ENCODE measurements around the gene ST14.
"Not testable (repeated sequence)": the region's sequence is repeated elsewhere in the genome, so short reads cannot be mapped to it uniquely, and the experiment has no call there.

DNA sequence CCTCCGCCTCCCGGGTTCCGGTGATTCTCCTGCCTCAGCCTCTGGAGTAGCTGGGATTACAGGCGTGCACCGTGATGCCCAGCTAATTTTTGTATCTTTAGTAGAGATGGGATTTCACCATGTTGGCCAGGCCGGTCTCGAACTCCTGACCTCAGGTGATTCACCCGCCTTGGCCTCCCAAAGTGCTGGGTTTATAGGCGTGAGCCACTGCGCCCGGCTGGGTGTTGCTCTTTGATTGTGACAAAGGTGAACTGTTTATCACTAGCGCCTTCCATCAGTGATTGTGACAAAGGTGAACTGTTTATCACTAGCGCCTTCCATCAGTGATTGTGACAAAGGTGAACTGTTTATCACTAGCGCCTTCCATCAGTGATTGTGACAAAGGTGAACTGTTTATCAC is 34.0 kb downstream of the ST14 start:
- not testable (repeated sequence) for TF ChIP-seq TARDBP (IDR thresholded peaks at IDR 0.05); ELF4 (IDR thresholded peaks at IDR 0.05); SP1 (IDR thresholded peaks at IDR 0.05); L3MBTL2 (conservative IDR thresholded peaks at IDR 0.05); SUZ12 (IDR thresholded peaks at IDR 0.05); FOXA1 (IDR thresholded peaks at IDR 0.05); FOXK2 (IDR thresholded peaks at IDR 0.05); FOXM1 (IDR thresholded peaks at IDR 0.05; ENCODE audit: borderline replicate concordance)
- TF ChIP-seq, protein P1, sequence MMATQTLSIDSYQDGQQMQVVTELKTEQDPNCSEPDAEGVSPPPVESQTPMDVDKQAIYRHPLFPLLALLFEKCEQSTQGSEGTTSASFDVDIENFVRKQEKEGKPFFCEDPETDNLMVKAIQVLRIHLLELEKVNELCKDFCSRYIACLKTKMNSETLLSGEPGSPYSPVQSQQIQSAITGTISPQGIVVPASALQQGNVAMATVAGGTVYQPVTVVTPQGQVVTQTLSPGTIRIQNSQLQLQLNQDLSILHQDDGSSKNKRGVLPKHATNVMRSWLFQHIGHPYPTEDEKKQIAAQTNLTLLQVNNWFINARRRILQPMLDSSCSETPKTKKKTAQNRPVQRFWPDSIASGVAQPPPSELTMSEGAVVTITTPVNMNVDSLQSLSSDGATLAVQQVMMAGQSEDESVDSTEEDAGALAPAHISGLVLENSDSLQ (IDR thresholded peaks at IDR 0.05): not testable (repeated sequence)

Measured in HEK293T (cell line).